ENCODE results near the gene NRIP1.

DNA sequence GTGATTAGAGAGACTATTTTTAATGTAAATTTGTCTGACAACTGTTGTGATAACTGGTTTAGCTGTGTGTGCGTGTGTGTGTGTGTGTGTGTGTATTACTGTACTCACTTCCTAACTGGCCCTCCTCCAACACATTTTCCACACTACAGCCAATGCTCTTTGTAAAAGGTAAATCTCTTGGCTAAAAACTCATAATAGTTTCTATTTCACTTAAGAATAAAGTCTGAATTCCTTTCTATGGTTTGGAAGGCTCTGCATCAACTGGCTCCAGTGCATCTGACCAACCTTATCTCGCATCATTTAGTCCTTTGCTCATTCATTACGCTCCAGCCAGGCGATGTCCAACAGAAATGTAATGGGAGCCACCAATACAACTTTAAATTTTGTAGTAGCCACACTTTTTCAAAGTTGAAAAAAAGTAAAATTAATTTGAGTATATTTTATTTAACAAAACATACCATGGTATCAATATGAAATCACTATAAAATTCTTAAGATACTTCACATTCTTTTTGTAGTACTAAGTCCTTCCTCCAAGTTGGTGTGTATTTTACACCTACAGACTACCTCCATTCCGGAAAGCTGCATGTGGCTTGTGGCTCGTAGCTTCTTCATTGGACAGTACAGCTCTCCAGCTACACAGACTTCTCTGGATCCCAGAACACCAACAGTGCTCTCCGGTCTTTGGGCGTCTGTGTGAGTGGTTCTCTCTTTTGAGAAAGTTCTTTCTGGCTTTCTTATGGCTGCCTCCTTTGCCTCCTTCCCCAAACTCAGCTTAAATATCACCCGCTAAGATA lies 68.9 kb downstream of the NRIP1 start:
- TF ChIP-seq CTCF (IDR thresholded peaks at IDR 0.05) (no peak), POLR2A (IDR thresholded peaks at IDR 0.05) (no peak)

All from lower leg skin (tissue), 3 donors.